HG03196 (cell line): Measurements from ENCODE around the gene NEURL4.
"Not testable (repeated sequence)": the region's sequence is repeated elsewhere in the genome, so short reads cannot be mapped to it uniquely, and the experiment has no call there.

ENCODE experiments used
- ATAC-seq: cut with Tn5 transposase; IDR thresholded peaks from one replicate; pipeline ENCODE4 v1.9.1; 2021; ENCODE audit not compliant: unreplicated experiment

The NEURL4 gene

DNA sequence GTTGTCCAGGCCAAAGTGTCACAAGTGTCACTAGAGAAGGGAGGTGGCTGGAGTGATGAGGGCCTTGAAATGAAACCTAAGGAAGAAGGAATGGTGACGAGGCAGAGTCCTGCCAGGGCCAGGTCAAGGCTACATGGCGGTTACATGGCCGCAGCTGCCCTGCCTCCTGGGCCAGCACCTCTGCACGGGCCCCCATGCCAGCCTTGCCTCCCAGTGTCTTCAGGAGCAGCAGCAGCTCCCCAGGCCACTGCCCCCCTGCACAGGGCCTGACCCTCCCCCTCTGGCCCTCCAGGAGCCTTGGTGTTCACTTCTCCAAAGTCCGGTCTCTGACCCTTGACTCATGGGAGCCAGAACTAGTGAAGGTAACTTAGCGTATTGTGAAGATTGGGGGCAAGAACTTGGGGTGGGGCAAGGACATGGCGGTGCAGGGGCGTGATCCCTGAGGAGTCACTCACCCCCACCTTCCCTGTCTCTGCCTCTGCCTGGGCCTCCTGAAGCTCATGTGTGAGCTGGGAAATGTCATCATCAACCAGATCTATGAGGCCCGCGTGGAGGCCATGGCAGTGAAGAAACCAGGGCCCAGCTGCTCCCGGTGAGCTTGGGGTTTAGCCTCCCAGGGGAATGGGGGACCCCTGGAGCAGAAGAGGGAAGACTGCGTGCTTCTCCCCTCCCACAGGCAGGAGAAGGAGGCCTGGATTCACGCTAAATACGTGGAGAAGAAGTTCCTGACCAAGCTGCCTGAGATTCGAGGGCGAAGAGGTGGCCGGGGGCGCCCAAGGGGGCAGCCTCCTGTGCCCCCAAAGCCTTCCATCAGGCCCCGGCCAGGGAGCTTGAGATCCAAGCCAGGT, 18.7 kb upstream of the NEURL4 start:
- no peak for ATAC-seq

DNA sequence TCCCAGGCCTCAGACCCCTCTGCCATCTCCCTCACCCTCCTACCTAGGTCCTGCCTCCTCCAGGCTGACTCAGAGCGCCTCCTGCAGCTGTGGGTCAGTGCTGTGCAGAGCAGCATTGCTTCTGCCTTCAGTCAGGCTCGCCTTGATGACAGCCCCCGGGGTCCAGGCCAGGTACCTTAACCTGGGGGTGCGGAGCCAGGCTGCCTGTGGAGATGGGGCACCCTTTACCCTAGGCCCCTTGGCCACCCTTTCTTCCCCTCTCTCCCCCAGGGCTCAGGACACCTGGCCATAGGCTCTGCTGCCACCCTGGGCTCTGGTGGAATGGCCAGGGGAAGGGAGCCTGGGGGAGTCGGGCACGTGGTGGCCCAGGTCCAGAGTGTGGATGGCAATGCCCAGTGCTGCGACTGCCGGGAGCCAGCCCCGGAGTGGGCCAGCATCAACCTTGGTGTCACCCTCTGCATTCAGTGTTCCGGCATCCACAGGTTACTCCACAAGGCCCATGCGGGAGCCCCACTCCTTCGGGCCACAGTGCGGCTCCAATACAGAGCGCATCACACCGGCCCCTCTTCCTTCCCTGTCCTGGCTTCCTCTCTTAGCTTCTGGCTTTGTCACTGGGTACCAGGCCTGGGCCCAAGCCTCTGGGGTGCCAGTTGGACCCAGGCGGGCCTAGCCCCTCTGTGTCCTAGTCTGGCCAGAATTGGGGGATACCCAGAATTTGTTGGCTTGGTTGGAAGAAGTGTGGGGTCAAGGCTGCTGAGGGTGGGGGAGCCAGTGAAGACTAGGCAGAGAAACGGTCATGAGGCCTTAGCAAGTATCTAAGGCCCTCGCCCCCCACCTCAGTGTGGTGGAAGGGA, 17.9 kb upstream of the NEURL4 start:
- ATAC-seq, result no peak

DNA sequence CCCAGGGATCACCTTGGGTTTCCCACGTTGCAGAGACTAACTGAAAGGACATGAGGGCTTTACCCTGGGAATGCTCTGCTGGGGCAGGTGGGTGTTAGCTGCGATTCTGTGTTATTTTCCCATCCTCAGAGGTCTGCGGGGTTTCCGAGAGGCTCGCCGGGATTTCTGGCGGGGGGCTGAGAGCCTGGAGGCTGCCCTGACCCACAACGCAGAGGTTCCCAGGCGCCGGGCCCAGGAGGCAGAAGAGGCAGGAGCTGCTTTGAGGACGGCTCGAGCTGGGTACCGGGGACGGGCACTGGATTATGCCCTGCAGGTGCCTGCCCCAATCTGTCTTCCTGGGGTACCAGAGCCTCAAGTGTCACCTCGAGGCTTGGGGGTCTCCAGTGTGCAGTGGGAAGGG, 14.1 kb upstream of the NEURL4 start:
- no peak for ATAC-seq

DNA sequence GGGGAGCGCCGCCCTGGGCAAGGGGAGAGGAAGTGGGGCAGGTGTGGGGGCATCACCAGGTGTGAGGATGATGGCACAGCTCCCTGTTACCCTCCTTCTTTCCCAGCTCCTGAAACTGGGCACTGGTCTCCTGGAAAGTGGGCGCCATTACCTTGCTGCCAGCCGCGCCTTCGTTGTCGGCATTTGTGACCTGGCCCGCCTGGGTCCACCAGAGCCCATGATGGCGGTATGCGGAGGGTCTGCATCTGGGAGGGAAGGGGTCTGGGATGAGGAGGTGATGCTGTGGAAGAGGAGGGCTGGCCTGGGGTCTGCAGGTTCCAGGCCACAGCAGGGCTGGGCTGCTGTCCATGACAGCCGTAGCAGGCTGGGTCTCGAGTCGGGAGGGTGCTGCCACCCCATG, 12.7 kb upstream of the NEURL4 start:
- no peak for ATAC-seq

DNA sequence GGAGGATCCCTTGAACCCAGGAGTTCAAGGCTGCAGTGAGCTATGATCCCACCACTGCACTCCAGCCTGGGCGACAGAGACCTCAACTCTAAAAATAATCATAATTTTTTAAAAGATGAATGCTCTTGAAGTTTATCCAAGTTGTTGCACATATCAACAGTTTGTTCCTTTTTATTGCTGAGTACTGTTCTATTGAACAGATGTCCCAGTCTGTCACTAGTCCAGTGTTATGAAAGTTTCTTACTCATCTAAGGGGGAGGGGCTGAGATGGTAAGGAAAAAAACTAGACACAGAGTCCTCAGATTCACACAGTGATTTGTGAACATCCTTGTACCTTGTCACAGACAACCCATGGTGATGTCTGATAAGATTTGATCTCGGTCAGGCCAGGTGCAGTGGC, 11.0 kb upstream of the NEURL4 start:
- no peak for ATAC-seq

DNA sequence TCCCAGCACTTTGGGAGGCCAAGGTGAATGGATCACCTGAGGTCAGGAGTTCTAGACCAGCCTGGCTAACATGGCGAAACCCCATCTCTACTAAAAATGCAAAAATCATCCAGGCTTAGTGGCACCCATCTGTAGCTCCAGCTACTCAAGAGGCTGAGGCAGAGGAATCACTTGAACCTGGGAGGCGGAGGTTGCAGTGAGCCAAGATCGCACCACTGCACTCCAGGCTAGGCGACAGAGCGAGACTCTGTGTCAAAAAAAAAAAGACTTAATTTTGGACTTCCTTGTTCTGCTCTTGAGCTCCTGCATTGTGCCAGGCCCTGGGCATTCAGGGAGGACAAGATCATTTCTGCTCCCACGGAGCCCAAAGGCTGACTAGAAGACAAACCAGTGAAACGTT, 8.5 kb upstream of the NEURL4 start:
- ATAC-seq, result not testable (repeated sequence)

DNA sequence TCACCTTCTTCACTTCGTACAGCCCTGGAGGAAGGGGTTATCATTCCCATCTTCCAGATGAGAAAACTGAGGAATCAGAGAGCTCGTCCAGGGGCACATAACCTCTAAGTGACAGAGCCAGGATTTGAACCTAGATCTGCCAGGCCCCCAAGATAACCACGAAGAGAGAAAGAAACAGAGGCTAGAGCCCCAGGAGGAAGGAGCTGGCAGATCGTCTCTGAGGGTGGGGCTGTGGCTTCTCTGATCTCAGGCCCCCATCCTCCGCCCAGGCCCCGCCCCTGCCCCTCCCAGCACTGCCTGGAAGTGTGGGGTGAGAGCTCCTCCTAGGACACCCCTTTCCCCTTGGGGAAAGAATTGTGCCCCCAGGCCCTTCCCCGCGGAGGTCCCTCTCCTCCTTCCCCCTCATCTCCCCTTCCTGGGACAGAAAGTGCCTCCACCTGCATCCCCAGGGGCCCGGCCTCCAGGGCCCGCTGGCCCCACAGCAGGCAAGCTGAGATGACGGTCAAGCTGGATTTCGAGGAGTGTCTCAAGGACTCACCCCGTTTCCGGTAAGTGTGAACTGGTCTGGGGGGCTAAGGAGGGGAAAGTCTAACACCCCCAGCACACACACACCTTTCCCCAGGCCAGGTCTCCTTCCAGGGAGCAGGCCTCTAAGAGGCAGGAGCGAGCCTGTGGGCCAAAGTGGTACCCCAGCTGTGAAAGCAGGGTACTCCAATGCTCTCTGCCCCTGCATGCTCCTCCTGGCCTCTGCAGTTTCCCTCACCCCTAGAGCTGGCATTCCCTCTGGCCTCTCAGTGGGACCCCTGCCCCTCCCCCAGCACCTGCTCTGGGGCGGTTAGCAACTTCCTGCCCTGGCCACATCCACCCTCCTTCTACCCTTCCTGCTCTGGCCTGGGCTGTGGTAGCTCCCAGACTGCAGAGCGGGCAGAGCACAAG, 7.4 kb upstream of the NEURL4 start, which contains the start of gene ACAP1:
Gene ACAP1 (plus strand): TSS at position 290 of the 936 bp plus-strand sequence. CDS start 206 bp downstream, at position 496.
- peak; percentile 67 for ATAC-seq

DNA sequence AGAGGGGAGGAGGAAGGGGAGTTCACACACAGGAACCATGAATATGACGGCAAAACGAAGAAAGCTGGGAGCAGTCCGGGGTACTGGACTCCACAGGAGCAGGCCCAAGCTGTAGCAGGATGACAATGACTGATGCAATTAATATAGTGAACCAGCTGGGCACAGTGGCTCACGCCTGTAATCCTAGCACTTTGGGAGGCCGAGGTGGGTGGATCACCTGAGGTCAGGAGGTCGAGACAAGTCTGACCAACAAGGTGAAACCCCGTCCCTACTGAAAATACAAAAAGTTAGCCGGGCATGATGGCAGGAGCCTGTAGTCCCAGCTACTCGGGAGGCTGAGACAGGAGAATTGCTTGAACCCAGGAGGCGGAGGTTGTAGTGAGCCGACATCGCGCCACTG, 6.6 kb upstream of the NEURL4 start:
- ATAC-seq, result not testable (repeated sequence)

DNA sequence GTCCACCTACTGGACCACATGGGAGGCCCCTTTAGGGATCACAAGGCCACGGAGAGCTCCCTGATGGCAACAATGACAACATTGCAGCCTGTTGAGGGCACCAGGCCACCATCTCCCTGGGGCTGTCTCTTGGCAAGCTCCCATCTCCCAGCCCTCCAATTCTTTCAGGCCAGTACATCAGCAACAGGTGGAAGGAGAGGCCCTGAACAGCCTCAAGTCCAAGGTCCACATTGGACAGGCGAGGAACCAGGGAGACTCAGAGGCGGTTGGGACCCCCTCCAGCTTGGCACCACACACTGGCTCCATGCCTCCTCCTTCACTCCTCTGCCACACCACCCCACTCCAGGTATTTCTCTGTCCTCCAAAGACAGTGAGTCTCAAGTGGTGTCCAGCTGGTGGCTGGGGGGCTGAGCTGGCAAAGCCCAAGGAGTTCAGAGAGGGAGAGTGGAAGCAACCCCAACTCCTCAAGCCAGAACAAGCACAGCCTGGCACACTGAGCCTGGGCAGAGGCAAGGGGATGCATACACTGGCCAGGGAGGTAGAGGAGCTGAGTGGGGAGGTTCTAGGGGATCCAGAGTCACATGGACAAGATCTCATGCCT, 5.9 kb upstream of the NEURL4 start:
- no peak for ATAC-seq

DNA sequence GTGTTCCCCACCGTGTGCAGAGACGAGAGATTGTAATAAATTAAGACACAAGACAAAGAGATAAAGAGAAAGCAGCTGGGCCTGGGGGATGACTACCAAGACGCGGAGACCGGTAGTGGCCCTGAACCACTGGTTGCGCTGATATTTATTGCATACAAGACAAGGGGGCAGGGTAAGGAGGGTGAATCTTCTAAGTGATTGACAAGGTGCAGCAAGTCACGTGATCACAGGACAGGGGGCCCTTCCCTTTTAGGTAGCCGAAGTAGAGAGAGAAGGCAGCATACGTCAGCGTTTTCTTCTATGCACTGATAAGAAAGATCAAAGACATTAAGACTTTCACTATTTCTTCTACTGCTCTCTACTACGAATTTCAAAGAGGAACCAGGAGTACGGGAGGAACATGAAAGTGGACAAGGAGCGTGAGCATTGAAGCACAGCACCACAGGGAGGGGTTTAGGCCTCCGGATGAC, 3.5 kb upstream of the NEURL4 start:
- not testable (repeated sequence) for ATAC-seq

DNA sequence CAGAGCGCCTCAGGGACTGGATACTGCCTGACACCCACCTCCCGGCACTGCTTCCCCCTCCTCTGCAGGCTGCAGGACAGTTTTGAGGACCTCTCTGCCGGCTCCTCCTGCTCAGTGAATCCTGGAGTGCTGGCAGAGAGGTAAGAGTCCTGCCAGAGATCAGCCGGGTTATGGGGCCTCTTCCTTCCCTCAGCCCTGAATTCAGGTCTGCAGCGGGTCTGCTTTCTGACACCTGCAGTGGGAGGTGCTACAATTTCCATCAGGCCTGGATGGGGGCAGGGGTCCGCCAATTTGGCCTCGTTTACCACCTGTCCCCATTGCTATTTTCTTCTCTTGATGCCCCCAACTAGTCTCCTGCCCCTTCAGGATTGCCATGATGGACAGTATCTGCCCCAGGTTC, 3.0 kb upstream of the NEURL4 start:
- no peak for ATAC-seq

DNA sequence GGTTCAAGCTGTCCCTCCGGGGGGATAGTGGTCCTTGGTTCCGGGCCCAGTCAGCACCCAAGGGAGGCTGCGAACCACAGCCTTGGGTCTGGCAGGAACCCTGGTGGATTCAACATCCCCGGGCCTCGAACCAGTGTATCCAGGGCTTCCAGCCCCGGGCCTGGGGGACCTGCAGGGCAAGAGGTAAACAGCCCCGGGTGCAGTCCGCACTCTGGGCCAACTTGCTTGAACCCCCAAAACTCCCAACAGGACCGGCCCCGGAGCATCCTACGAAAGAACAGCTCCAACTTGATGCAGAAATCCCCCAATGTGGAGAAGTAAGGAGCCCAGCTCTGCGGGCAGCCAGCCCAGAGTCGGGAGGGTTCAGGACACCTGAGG, 1.5 kb upstream of the NEURL4 start:
- ATAC-seq, result no peak

DNA sequence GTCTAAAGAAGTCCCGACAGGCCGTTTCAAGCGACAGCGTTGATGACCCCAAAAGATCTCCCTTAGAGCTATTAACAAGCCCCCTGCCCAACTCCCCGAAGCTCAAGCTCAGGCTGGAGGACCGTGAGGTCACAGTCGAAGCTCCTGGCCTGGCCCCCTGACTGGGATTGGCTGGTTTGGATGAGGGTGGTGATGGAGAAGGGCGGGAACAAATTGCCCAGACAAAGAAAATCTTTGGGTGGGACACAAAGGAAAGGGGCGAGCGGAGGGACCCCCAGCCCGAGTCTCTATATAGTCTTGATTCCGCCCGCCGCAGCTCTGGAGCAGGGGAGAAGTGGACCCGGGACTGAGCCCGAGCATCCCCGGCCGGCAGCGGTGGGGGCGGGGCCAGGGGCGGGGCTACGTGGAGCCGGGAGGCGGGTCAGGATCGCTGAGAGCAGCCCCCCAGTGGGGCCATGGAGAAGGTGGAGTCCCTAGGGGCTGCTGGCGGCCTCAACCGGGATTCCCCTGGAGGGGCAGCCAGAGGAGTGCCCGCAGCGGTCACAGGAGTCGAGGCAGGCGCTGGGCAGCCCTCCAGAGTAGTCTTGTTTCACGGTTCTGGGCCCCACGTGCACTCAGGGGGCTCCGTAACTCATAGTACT, 982 bp upstream of the NEURL4 start:
- ATAC-seq, result peak; percentile 34

DNA sequence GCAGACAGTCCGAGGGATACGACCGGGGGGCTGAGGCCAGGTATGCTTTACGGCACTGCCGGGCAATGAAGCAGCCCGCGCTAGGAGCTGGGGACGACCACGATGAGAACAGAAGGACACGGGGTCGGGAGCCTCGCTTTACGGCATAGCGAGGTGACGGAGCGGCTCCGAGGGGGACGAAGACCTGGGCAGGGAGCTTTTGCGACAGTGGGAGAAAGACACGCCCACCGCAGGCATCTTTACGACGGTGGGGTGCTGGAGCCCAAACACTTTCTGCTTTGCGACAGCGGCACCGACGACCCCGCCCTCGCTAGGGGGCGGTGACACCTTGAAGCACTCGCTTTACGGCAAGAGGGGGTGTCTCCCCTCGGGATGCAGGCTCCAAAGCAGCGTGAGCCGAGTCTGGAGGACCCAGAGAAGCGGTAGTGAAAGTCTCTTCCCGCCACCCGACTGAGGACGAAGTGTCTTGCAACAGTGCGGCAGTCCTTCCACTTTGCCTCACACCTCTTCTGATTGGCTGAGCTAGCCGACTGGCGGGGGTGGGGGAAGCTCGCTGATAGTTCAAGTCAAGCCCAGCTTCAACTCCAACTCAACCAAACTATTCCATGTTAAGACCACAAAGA, 350 bp upstream of the NEURL4 start:
- peak; percentile 49 for ATAC-seq

DNA sequence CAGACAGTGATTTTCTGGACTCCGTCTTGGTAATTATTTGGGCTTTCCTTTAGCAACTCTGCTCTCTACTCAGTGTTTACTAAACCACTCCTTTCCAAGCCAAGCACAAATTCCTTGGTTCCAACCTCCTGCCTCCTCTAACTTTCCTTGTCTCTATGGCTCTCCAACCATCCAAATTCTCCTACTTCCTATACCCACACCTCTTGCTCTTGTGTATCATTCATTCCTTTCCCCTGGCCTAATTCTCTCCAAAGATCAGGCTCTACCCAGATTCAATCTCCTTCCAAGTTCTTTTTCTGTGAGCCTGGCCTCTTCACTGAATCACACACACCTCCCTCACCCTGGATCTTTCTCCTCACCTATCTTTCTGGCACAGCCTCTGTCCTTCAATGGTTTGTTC, 1.1 kb downstream of the NEURL4 start:
- no peak for ATAC-seq

DNA sequence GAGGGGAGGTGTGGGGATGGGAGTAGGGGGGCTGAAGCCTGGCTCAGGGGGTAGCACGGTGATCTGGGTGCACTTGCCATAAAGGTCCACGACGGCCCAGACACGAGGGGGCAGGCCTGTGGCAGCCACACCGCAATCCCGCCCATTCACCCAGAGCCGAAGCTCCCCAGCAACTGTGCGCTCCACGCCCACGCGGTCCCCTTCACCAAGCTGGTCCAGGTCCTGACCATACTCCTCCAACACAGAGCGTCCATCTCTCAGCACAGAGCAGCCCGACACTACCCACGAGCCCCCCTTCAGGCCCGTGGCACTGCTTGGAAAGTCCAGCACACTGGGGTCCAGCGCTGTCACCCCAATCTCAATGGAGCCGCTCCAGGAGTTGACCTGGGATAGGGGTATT, 1.6 kb downstream of the NEURL4 start:
- no peak for ATAC-seq

DNA sequence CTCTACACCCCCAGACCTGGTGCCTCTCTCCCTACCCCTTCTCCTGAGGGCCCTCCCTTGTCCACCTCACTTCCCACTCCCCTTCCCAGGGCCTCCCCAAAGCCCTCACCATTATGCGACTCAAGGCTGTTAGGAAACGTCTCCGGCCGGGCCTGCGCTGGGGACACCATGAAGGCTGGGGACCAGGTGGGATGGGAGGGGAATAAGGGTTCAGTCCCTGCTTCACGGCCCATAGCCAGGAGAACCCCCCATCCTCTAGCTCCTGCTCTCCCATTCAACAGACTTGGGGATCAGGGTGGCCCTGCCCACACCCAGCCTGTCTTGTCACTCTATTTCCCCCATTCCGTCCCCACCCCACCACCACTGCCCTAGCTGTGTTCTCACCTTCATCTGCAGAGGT, 2.1 kb downstream of the NEURL4 start:
- no peak for ATAC-seq

DNA sequence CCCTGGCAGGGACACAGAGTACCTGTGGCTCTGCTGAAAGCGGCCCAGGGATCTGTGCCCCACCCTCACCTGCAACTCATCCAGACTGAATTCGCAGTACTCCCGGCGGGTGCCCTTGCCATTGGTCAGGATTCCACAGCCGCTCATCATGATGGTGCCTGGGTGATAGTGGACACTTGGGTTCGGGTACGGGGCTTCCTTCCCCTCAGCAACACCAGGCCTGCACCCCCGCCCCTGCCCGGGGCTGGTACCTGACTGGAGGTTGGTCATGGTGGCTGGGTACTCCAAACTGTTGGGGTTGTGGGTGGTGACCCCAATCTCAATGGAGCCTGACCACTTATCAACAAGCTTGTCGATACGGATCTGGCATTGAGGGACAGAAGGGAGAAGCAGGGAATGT, 2.9 kb downstream of the NEURL4 start:
- ATAC-seq, result no peak

DNA sequence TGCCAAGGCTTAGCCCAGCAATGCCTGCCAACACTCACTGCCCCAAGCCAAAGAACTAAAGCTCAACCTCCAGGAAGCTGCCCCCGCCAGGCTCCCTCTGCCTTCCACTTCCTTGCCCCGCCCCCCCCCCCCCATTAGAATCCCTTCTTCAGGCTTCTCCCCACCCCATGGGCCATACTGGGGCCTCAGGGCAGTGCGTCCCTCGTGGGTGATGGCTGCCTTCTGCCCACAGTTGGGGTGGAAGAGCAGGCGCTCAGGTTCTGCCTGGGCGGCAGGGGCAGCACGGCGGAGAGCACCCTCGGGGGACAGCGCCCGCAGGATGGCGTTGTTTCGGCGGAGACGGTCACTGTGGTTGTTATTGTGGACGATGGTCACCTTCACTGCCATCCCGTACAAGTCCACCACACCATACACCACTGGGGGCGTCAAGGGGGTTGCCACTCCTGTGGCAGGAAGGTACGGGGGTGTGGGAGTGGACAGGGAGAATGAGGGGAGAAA, 4.1 kb downstream of the NEURL4 start:
- ATAC-seq, result no peak
